ENCODE results near the gene ZACN.

GRCh38 chr17:76049836-76050537, 29.0 kb upstream of the ZACN start:
- TF ChIP-seq, protein P1, sequence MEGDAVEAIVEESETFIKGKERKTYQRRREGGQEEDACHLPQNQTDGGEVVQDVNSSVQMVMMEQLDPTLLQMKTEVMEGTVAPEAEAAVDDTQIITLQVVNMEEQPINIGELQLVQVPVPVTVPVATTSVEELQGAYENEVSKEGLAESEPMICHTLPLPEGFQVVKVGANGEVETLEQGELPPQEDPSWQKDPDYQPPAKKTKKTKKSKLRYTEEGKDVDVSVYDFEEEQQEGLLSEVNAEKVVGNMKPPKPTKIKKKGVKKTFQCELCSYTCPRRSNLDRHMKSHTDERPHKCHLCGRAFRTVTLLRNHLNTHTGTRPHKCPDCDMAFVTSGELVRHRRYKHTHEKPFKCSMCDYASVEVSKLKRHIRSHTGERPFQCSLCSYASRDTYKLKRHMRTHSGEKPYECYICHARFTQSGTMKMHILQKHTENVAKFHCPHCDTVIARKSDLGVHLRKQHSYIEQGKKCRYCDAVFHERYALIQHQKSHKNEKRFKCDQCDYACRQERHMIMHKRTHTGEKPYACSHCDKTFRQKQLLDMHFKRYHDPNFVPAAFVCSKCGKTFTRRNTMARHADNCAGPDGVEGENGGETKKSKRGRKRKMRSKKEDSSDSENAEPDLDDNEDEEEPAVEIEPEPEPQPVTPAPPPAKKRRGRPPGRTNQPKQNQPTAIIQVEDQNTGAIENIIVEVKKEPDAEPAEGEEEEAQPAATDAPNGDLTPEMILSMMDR (IDR thresholded peaks at IDR 0.05), result no peak
- TF ChIP-seq EZH2 (IDR thresholded peaks at IDR 0.05) (no peak), EZH2phosphoT487 (IDR thresholded peaks at IDR 0.05) (no peak)

All from neural progenitor cell (in vitro differentiated cells).